Prostate gland (tissue), 2 donors: ENCODE measurements around the gene CCDC68. TPM values are rescaled to one million over a fixed set of nuclear protein-coding genes. Genes with fewer than 3 reads are reported as not detected.
A peak's percentile ranks its signal among the peaks of the same experiment; 100 is the strongest.

Experiments
- DNase-seq: peaks from one replicate; pipeline ENCODE4 v3.0.0-alpha.2; 2019; ENCODE audit warnings: low spot score
- H3K27ac ChIP-seq, 2 donors: fragments of 200-600 bp; sonication (generic); 2 replicates each; pipeline ENCODE4 v1.5.1; 2017 to 2019
- H3K27me3 ChIP-seq: fragments of 200-600 bp; sonication (generic); replicated peaks from 2 replicates; pipeline ENCODE4 v1.5.1; 2019; ENCODE audit not compliant: insufficient read depth
- H3K36me3 ChIP-seq, 2 donors: fragments of 200-600 bp; sonication (generic); 1 replicate in 1 of 2; 2 replicates in 1 of 2; pipeline versions ENCODE4 v1.5.1 to v1.8.1; 2017 to 2019
- H3K4me1 ChIP-seq: fragments of 200-600 bp; sonication (generic); replicated peaks from 2 replicates; pipeline ENCODE4 v1.5.1; 2019
- H3K4me3 ChIP-seq, 2 donors: fragments of 200-600 bp; sonication (generic); 2 replicates each; pipeline ENCODE4 v1.5.1; 2017 to 2019
- H3K9me3 ChIP-seq: fragments of 200-600 bp; sonication (generic); 2 replicates; pipeline ENCODE4 v1.5.1; 2017
- POLR2A ChIP-seq: fragments of 450-650 bp; IDR thresholded peaks from one replicate; pipeline ENCODE4 v1.6.1; 2016; ENCODE audit warnings: antibody characterized with exemption, mild to moderate bottlenecking
- POLR2AphosphoS5 ChIP-seq: sonication (generic); formaldehyde crosslinking; IDR thresholded peaks from one replicate; pipeline ENCODE4 v1.6.1; 2017; ENCODE audit warnings: antibody characterized with exemption
- WGBS: methylation state at CpG from one replicate; pipeline ENCODE4 v1.1.5; 2018; 5-methylcytosine and 5-hydroxymethylcytosine counted together
- intact Hi-C: fragments of 100-400 bp; cut with DNase I; formaldehyde crosslinking; loops from one replicate; pipeline ENCODE4 v1.14.2; 2022
- total RNA-seq, 2 donors: library from RNA; depleted of rRNA; stranded (reverse); fragments of >200 nt; gene quantifications; one replicate each; pipeline ENCODE4 v1.1.0, GENCODE V29; 2016
- TF ChIP-seq, protein P1 (sequence below), 4 experiments: fragments of 200-600 bp in 2 of 4; fragments of 450-650 bp in 2 of 4; sonication (generic) in 2 of 4; IDR thresholded peaks; 1 replicate in 3 of 4; 2 replicates in 1 of 4; pipeline ENCODE4 v1.5.1; 2016 to 2019; ENCODE audit warnings: antibody characterized with exemption in 4 of 4, mild to moderate bottlenecking in 2 of 4, moderate library complexity in 2 of 4

Gene CCDC68
- total RNA-seq, 2 donors from 2014 or later, result 7.9 to 20.8 TPM

- intact Hi-C loops, result loop anchor here (5.0 to 10.0 kb wide), 2 partner anchors 306 to 589 kb away; no protein-coding TSS in a partner anchor
- H3K4me1 ChIP-seq, result no peaks in the 10 kb centered on the region
- H3K27me3 ChIP-seq, result no peaks in the 10 kb centered on the region
- no peak overlapping the region for H3K27ac ChIP-seq
- 78% methylated on average over 3 of the region's 3 CpGs for WGBS
- no peaks in the 10 kb centered on the region for H3K9me3 ChIP-seq
- H3K4me3 ChIP-seq, result no peak overlapping the region
- H3K36me3 ChIP-seq, result no peaks in the 10 kb centered on the region
- no peak for DNase-seq
- TF ChIP-seq, protein P1, sequence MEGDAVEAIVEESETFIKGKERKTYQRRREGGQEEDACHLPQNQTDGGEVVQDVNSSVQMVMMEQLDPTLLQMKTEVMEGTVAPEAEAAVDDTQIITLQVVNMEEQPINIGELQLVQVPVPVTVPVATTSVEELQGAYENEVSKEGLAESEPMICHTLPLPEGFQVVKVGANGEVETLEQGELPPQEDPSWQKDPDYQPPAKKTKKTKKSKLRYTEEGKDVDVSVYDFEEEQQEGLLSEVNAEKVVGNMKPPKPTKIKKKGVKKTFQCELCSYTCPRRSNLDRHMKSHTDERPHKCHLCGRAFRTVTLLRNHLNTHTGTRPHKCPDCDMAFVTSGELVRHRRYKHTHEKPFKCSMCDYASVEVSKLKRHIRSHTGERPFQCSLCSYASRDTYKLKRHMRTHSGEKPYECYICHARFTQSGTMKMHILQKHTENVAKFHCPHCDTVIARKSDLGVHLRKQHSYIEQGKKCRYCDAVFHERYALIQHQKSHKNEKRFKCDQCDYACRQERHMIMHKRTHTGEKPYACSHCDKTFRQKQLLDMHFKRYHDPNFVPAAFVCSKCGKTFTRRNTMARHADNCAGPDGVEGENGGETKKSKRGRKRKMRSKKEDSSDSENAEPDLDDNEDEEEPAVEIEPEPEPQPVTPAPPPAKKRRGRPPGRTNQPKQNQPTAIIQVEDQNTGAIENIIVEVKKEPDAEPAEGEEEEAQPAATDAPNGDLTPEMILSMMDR (IDR thresholded peaks at IDR 0.05), result no peak
- TF ChIP-seq POLR2A (no peak), POLR2AphosphoS5 (no peak)
Measured at GRCh38 chr18:54983791-54984190, 24.5 kb upstream of the CCDC68 start.

DNA sequence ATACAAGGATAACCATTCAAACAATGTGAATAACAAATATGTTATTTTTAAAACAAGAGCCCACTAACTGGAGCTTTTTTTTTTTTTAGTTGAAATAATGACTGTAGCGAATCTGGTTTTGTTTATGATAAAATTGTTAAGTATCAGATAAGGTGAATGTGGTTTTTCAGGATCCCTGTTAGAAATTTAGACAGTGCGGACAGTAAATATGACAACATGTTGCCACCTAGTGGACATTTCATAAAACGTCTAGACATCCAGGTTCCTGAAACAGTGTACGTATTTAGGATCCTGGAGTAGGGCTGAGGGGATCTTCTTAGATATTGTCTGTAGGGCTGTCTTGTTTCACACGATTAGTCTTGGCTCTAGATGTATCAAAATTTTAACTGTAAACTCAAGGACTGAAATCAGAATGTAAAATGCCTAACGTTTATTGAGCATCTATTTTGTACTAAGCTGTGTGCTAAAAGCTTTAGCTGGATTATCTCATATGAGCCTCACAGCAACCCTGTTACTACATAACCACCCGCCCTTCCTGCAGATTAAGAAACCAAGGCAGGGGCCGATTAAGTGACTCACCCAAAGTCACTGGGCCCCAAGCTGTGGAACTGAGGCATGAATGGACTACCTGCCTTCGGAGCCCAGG is 23.9 kb upstream of the CCDC68 start:
- no peak for DNase-seq
- Histone ChIP-seq H3K4me1 (no peaks in the 10 kb centered on the region), H3K36me3 (no peaks in the 10 kb centered on the region), H3K4me3 (no peak overlapping the region), H3K27me3 (no peaks in the 10 kb centered on the region), H3K27ac (no peak overlapping the region), H3K9me3 (no peaks in the 10 kb centered on the region)
- intact Hi-C loops, result loop anchor here (5.0 to 10.0 kb wide), 2 partner anchors 306 to 588 kb away; no protein-coding TSS in a partner anchor
- 24% methylated on average over 9 of the region's 9 CpGs for WGBS
- peak; percentile 8 for TF ChIP-seq POLR2AphosphoS5
- TF ChIP-seq, protein P1 (IDR thresholded peaks at IDR 0.05), result peak; percentile 52 to 79 (median 74)
- no peak for TF ChIP-seq POLR2A

DNA sequence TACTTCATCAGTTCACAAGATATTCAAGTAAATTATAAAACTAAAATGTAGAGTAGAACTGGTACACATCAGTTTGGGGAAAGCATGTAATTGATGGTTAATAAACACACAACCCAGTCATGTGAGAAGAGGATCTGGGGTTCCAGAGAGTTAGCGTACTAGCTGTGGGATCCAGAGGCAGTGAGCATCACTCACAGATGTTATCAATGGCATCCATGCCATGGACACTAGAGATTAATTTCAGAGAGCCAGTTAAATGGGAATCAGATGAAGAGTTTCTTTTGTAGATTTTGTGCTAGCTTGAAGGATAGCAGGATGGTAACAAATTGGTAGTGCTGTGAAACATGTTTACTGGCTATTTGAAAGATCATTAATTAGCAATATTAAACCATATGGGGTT is 21.8 kb upstream of the CCDC68 start:
- no peak for DNase-seq
- intact Hi-C loops, result loop anchor here (5.0 to 10.0 kb wide), 2 partner anchors 304 to 586 kb away; no protein-coding TSS in a partner anchor
- TF ChIP-seq, protein P1 (IDR thresholded peaks at IDR 0.05), result no peak
- TF ChIP-seq POLR2A, result no peak
- no peak for TF ChIP-seq POLR2AphosphoS5
- Histone ChIP-seq H3K27ac (no peak overlapping the region), H3K4me1 (no peaks in the 10 kb centered on the region), H3K9me3 (no peaks in the 10 kb centered on the region), H3K27me3 (no peaks in the 10 kb centered on the region), H3K36me3 (no peaks in the 10 kb centered on the region), H3K4me3 (no peak overlapping the region)
- WGBS, result 83% methylated on average over 1 of the region's 1 CpG

- 97% methylated on average over 2 of the region's 2 CpGs for WGBS
- TF ChIP-seq POLR2A, result no peak
- TF ChIP-seq POLR2AphosphoS5, result no peak
- TF ChIP-seq, protein P1 (IDR thresholded peaks at IDR 0.05), result no peak
- DNase-seq, result no peak
- no peaks in the 10 kb centered on the region for H3K36me3 ChIP-seq
- H3K4me1 ChIP-seq, result no peaks in the 10 kb centered on the region
- H3K4me3 ChIP-seq, result no peak overlapping the region
- no peak overlapping the region for H3K27ac ChIP-seq
- intact Hi-C loops, result no loop called here
- H3K27me3 ChIP-seq, result no peaks in the 10 kb centered on the region
- H3K9me3 ChIP-seq, result no peaks in the 10 kb centered on the region
Measured at GRCh38 chr18:54975598-54975997, 16.3 kb upstream of the CCDC68 start.

DNA sequence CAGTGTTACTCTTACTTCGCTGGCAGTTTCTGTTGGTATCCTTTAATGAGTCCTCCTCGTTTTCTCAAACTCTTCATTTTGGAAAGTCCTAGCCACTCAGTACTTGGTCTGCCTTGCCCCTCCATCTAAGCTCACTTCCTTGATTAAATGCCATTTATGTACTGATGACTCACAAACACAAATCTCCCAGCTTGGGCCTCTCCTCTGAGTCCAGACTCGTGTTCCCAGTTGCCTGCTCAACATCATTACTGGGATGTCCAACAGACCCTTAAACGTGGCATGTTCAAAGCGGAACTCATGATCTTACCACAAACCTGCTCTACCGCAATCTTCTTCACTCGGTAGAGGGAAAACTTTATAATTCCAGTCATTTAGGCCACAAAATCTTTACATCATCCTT is 13.8 kb upstream of the CCDC68 start:
- Histone ChIP-seq H3K9me3 (no peaks in the 10 kb centered on the region), H3K4me1 (no peaks in the 10 kb centered on the region), H3K27me3 (no peaks in the 10 kb centered on the region), H3K4me3 (no peak overlapping the region), H3K36me3 (no peaks in the 10 kb centered on the region), H3K27ac (no peak overlapping the region)
- TF ChIP-seq POLR2AphosphoS5 (no peak), POLR2A (no peak)
- TF ChIP-seq, protein P1 (IDR thresholded peaks at IDR 0.05), result no peak
- intact Hi-C loops, result no loop called here
- WGBS, result 84% methylated on average over 7 of the region's 7 CpGs
- no peak for DNase-seq
